OCI-LY7 (cell line): ENCODE measurements around the gene CT83. TPM values are rescaled to one million over a fixed set of nuclear protein-coding genes. Genes with fewer than 3 reads are reported as not detected.
A peak's percentile ranks its signal among the peaks of the same experiment; 100 is the strongest.

Experiments
- BruUV-seq: library from RNA; stranded (reverse); fragments of 400-500 nt; replicated peaks from 2 replicates; lab custom pipeline; 2021; lab: Mats Ljungman, UMichigan
- CTCF ChIA-PET: fragments of 300-600 bp; sonication (Branson Sonifier 250); formaldehyde crosslinking; loops from one replicate; lab custom pipeline; 2022; ENCODE audit warnings: antibody characterized with exemption; ENCODE audit not compliant: unreplicated experiment; lab: Charles Lee
- POLR2A ChIA-PET: fragments of 300-600 bp; sonication (Branson Sonifier 250); formaldehyde crosslinking; loops from one replicate; lab custom pipeline; 2022; ENCODE audit warnings: antibody characterized with exemption; lab: Charles Lee
- DNase-seq: peaks from one replicate; pipeline ENCODE4 v3.0.0-alpha.2; 2015; ENCODE audit warnings: low spot score
- H2AFZ ChIP-seq: fragments of 200-600 bp; sonication (generic), shearing (Covaris generic); 2 replicates; pipeline ENCODE4 v1.6.1; 2014; ENCODE audit warnings: mild to moderate bottlenecking, antibody characterized with exemption, low read length, moderate library complexity
- H3K27ac ChIP-seq: fragments of 200-600 bp; sonication (generic); 2 replicates; pipeline ENCODE4 v1.5.1; 2014; ENCODE audit warnings: mixed run types, low read depth, mild to moderate bottlenecking, moderate library complexity, low read length, inconsistent platforms; ENCODE audit not compliant: poor library complexity, severe bottlenecking
- H3K36me3 ChIP-seq: fragments of 200-600 bp; sonication (generic); 2 replicates; pipeline ENCODE4 v1.6.1; 2014; ENCODE audit warnings: mild to moderate bottlenecking, antibody characterized with exemption, low read length, moderate library complexity, mixed read lengths; ENCODE audit not compliant: insufficient read depth
- H3K4me1 ChIP-seq: fragments of 200-600 bp; sonication (generic); 2 replicates; pipeline ENCODE4 v1.5.1; 2014; ENCODE audit warnings: mild to moderate bottlenecking, low read length; ENCODE audit not compliant: insufficient read depth, poor library complexity, severe bottlenecking
- H3K4me2 ChIP-seq: fragments of 200-600 bp; sonication (generic); 2 replicates; pipeline ENCODE4 v1.6.1; 2014; ENCODE audit warnings: mild to moderate bottlenecking, low read length
- H3K4me3 ChIP-seq: fragments of 200-600 bp; sonication (generic); 2 replicates; pipeline ENCODE4 v1.5.1; 2014; ENCODE audit warnings: mild to moderate bottlenecking, low read depth, low read length; ENCODE audit not compliant: poor library complexity, severe bottlenecking
- H3K79me2 ChIP-seq: fragments of 200-600 bp; sonication (generic); 2 replicates; pipeline ENCODE4 v1.6.1; 2016; ENCODE audit warnings: low read depth, mild to moderate bottlenecking, low read length, moderate library complexity, mixed read lengths; ENCODE audit not compliant: insufficient read depth
- H3K9me2 ChIP-seq: fragments of 200-600 bp; sonication (generic); 2 replicates; pipeline ENCODE4 v1.6.1; 2016; ENCODE audit warnings: mild to moderate bottlenecking, low read length, mixed read lengths; ENCODE audit not compliant: insufficient read depth
- H3K9me3 ChIP-seq: fragments of 200-600 bp; sonication (generic); 2 replicates; pipeline ENCODE4 v1.6.1; 2014; ENCODE audit warnings: mild to moderate bottlenecking, mixed run types, low read length, mixed read lengths
- H4K20me1 ChIP-seq: fragments of 200-600 bp; sonication (generic); 2 replicates; pipeline ENCODE4 v1.6.1; 2014; ENCODE audit warnings: mild to moderate bottlenecking, antibody characterized with exemption, low read length, moderate library complexity, mixed read lengths; ENCODE audit not compliant: insufficient read depth
- EZH2phosphoT487 ChIP-seq: fragments of 200-600 bp; sonication (generic); IDR thresholded peaks from 2 replicates; pipeline ENCODE4 v1.6.1; 2018; ENCODE audit warnings: low read depth, borderline replicate concordance, mild to moderate bottlenecking, mixed run types, antibody characterized with exemption, low read length, moderate library complexity, mixed read lengths
- intact Hi-C: fragments of 100-400 bp; cut with micrococcal nuclease; formaldehyde crosslinking; loops from one replicate; pipeline ENCODE4 v1.10.0; 2022; ENCODE audit not compliant: unreplicated experiment
- total RNA-seq, 2 experiments: library from RNA; depleted of rRNA in 1 of 2; stranded (reverse); fragments of >200 nt in 1 of 2; shearing (Covaris generic) in 1 of 2; gene quantifications; 2 replicates each; pipeline ENCODE4 v1.2.3, GENCODE V29; 2014 to 2022
- TF ChIP-seq, protein P1 (sequence below): fragments of 200-600 bp; sonication (generic); conservative IDR thresholded peaks from 2 replicates; pipeline ENCODE4 v1.5.1; 2014; ENCODE audit warnings: mild to moderate bottlenecking, antibody characterized with exemption, low read length, moderate library complexity, mixed read lengths

CT83 gene
- total RNA-seq, 2 experiments from 2014 or later = not detected

DNA sequence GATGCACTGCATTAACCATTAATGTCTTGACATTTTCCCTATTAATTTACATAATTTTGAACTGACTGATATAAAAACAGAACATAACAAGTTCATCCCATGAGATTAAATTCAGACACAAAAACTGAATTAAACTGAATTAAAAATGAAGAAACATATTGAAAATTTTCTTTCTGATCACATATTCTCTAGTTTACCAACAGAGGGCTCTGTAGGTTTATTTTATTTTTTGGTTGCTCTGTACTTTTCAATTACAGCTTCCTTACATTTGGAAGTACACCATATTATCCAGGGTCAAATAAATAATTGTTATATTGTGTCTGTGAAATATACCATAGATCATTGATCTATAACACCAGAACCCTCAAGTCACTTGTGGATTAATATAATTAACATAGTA, 27.3 kb upstream of the CT83 start:
- TF ChIP-seq, protein P1, sequence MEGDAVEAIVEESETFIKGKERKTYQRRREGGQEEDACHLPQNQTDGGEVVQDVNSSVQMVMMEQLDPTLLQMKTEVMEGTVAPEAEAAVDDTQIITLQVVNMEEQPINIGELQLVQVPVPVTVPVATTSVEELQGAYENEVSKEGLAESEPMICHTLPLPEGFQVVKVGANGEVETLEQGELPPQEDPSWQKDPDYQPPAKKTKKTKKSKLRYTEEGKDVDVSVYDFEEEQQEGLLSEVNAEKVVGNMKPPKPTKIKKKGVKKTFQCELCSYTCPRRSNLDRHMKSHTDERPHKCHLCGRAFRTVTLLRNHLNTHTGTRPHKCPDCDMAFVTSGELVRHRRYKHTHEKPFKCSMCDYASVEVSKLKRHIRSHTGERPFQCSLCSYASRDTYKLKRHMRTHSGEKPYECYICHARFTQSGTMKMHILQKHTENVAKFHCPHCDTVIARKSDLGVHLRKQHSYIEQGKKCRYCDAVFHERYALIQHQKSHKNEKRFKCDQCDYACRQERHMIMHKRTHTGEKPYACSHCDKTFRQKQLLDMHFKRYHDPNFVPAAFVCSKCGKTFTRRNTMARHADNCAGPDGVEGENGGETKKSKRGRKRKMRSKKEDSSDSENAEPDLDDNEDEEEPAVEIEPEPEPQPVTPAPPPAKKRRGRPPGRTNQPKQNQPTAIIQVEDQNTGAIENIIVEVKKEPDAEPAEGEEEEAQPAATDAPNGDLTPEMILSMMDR = peak; percentile 59
- TF ChIP-seq EZH2phosphoT487 = no peak
- Histone ChIP-seq H3K9me2 (no peaks in the 10 kb centered on the region), H3K9me3 (no peaks in the 10 kb centered on the region), H3K36me3 (no peaks in the 10 kb centered on the region), H3K27ac (no peak overlapping the region), H3K4me2 (no peak overlapping the region), H2AFZ (no peak overlapping the region), H3K4me1 (no peaks in the 10 kb centered on the region), H3K79me2 (no peaks in the 10 kb centered on the region), H3K4me3 (no peak overlapping the region), H4K20me1 (no peaks in the 10 kb centered on the region)
- ChIA-PET CTCF (no interaction called here), POLR2A (no interaction called here)
- no TSS peak for BruUV-seq
- intact Hi-C loops = no loop called here
- DNase-seq = peak; percentile 0

DNA sequence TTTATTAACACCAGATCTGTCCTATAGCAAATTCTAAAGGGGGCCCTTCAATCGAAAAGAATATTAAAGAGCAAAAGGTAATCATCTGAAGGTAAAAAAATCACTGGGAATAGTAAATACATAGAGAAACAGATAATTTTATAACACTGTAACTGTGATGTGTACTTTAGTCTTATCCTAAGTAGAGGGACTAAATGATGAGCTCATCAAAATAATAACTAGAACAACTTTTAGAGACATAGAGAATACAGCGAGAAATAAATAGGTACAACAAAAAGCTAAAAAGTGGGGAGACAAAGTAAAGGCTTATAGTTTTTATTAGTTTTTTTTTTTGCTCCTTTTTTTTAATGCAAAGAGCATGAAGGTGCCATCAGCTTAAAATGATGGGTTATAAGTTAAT, 17.3 kb upstream of the CT83 start:
- no peaks in the 10 kb centered on the region for H3K9me2 ChIP-seq
- no peak for DNase-seq
- H3K36me3 ChIP-seq = no peaks in the 10 kb centered on the region
- intact Hi-C loops = no loop called here
- no peaks in the 10 kb centered on the region for H3K9me3 ChIP-seq
- POLR2A ChIA-PET = no interaction called here
- no peak for TF ChIP-seq EZH2phosphoT487
- TF ChIP-seq, protein P1 = no peak
- CTCF ChIA-PET = no interaction called here
- no peaks in the 10 kb centered on the region for H3K4me1 ChIP-seq
- no peak overlapping the region for H2AFZ ChIP-seq
- no peak overlapping the region for H3K4me3 ChIP-seq
- H4K20me1 ChIP-seq = no peaks in the 10 kb centered on the region
- H3K4me2 ChIP-seq = no peak overlapping the region
- H3K79me2 ChIP-seq = no peaks in the 10 kb centered on the region
- BruUV-seq = no TSS peak
- H3K27ac ChIP-seq = no peak overlapping the region

DNA sequence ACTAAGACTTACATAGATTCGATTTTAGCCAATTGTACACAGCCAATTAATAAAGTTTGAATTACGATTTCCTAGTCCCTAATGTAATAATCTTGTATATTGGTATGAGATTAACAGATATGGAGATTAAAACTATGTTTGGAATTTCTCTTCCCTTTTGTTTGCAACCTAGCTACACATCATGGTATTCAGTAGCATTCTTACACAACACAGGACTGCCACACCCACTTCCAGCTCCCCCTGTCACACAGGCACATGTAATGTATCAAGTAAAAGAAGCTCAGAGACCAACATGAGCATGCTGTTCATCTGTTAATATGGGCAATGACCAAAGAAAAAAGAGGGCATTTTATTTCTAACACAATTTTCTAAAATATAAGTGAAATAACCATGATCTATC, 13.6 kb downstream of the CT83 start:
- Histone ChIP-seq H3K4me3 (no peak overlapping the region), H2AFZ (no peak overlapping the region), H3K4me1 (no peaks in the 10 kb centered on the region), H3K27ac (no peak overlapping the region), H4K20me1 (no peaks in the 10 kb centered on the region), H3K79me2 (no peaks in the 10 kb centered on the region), H3K9me3 (no peaks in the 10 kb centered on the region), H3K9me2 (no peaks in the 10 kb centered on the region), H3K4me2 (no peak overlapping the region), H3K36me3 (no peaks in the 10 kb centered on the region)
- no peak for DNase-seq
- CTCF ChIA-PET = no interaction called here
- TF ChIP-seq, protein P1 = no peak
- no peak for TF ChIP-seq EZH2phosphoT487
- no TSS peak for BruUV-seq
- POLR2A ChIA-PET = no interaction called here
- intact Hi-C loops = no loop called here
